K562 (cell line): ENCODE results near the gene TCIRG1. TPM values are rescaled to one million over a fixed set of nuclear protein-coding genes. Genes with fewer than 3 reads are reported as not detected.

Source experiments
- ATAC-seq: fragments of 200-7000 bp; cut with Tn5 transposase; 3 replicates; pipeline ENCODE4 v1.9.1; 2020; ENCODE audit warnings: moderate library complexity
- BruUV-seq: library from RNA; stranded (reverse); fragments of 400-500 nt; replicated peaks from 2 replicates; lab custom pipeline; 2021; lab: Mats Ljungman, UMichigan
- CTCF ChIA-PET: fragments of 300-600 bp; formaldehyde crosslinking; extraction: SDS; loops from one replicate; lab custom pipeline; 2021; ENCODE audit warnings: low intra/inter-chr PET ratio; lab: Yijun Ruan, JAX
- POLR2A ChIA-PET: fragments of 300-600, 350-650 bp; sonication (Branson Sonifier 250); formaldehyde crosslinking; extraction: SDS; loops from one replicate; lab custom pipeline; 2021; ENCODE audit warnings: antibody characterized with exemption, inconsistent platforms; lab: Yijun Ruan, JAX
- DNase-seq, 4 experiments: peaks; one replicate each; pipeline versions ENCODE4 v3.0.0 to v3.0.0-alpha.2; 2011 to 2018; ENCODE audit warnings: low spot score in 3 of 4, mixed read lengths in 3 of 4; ENCODE audit errors: extremely low read depth in 1 of 4
- FAIRE-seq: peaks from 2 replicates; lab custom pipeline; 2011; peaks lifted over from hg19 to GRCh38; lab: Jason Lieb, UNC
- H2AFZ ChIP-seq: 2 replicates; pipeline ENCODE4 v1.6.0; 2011; ENCODE audit warnings: low read depth, low read length, control low read depth, inconsistent platforms
- H3K27ac ChIP-seq: fragments of 200-600 bp; 3 replicates; pipeline ENCODE4 v1.8.0; 2011; ENCODE audit warnings: low read depth, mild to moderate bottlenecking, control low read depth, inconsistent platforms, low read length, moderate library complexity, mixed read lengths; ENCODE audit errors: extremely low read depth
- H3K27me3 ChIP-seq, 2 experiments: fragments of 300-600 bp in 1 of 2; 2 replicates in 1 of 2; 3 replicates in 1 of 2; pipeline versions ENCODE4 v1.6.0 to v1.8.0; 2011; ENCODE audit warnings: inconsistent platforms in 2 of 2, low read length in 2 of 2, mild to moderate bottlenecking in 1 of 2, mixed read lengths in 1 of 2, moderate library complexity in 1 of 2; ENCODE audit not compliant: control insufficient read depth in 2 of 2, insufficient read depth in 2 of 2
- H3K36me3 ChIP-seq: fragments of 300-600 bp; 3 replicates; pipeline ENCODE4 v1.8.0; 2011; ENCODE audit warnings: mild to moderate bottlenecking, low read length, inconsistent platforms; ENCODE audit not compliant: control insufficient read depth, insufficient read depth
- H3K4me1 ChIP-seq, 2 experiments: fragments of 200-600 bp in 1 of 2; replicated peaks in 1 of 2; 2 replicates in 1 of 2; 3 replicates in 1 of 2; pipeline versions ENCODE4 v1.5.1 to v1.8.0; 2011; ENCODE audit warnings: inconsistent platforms in 2 of 2, low read length in 2 of 2, mild to moderate bottlenecking in 1 of 2, mixed read lengths in 1 of 2, moderate library complexity in 1 of 2; ENCODE audit not compliant: control insufficient read depth in 2 of 2, insufficient read depth in 2 of 2
- H3K4me2 ChIP-seq: 2 replicates; pipeline ENCODE4 v1.6.1; 2011; ENCODE audit warnings: low read length, control low read depth, inconsistent platforms, mixed read lengths; ENCODE audit not compliant: insufficient read depth
- H3K4me3 ChIP-seq: fragments of 200-600 bp; sonication (generic), shearing (Covaris generic); 2 replicates; pipeline ENCODE4 v1.5.1; 2016; ENCODE audit warnings: control low read depth, inconsistent platforms
- H3K79me2 ChIP-seq: fragments of 200-600 bp; 3 replicates; pipeline ENCODE4 v1.8.0; 2011; ENCODE audit warnings: low read length, inconsistent platforms; ENCODE audit not compliant: control insufficient read depth, insufficient read depth
- H3K9ac ChIP-seq, 2 experiments: 2 replicates each; pipeline versions ENCODE4 v1.6.0 to v1.6.1; 2011; ENCODE audit warnings: low read depth in 2 of 2, low read length in 2 of 2, control low read depth in 1 of 2, inconsistent platforms in 1 of 2, mild to moderate bottlenecking in 1 of 2, mixed read lengths in 1 of 2; ENCODE audit not compliant: insufficient read depth in 1 of 2
- H3K9me1 ChIP-seq: one replicate; pipeline ENCODE4 v1.6.0; 2011; ENCODE audit warnings: inconsistent platforms, mild to moderate bottlenecking, low read length, moderate library complexity; ENCODE audit not compliant: control insufficient read depth, insufficient read depth
- H3K9me3 ChIP-seq: replicated peaks from 2 replicates; pipeline ENCODE4 v1.5.1; 2011; ENCODE audit warnings: low read depth, low read length, inconsistent platforms; ENCODE audit not compliant: control insufficient read depth, insufficient read depth
- H4K20me1 ChIP-seq: replicated peaks from 2 replicates; pipeline ENCODE4 v1.6.1; 2011; ENCODE audit warnings: low read length, inconsistent platforms, mixed read lengths; ENCODE audit not compliant: control insufficient read depth, insufficient read depth
- CBFA2T3 ChIP-seq: fragments of 450-650 bp; IDR thresholded peaks from 2 replicates; pipeline ENCODE4 v1.6.1; 2017
- FOSL1 ChIP-seq: fragments of 200-800 bp; sonication (Bioruptor generic); conservative IDR thresholded peaks from 2 replicates; pipeline ENCODE4 v1.6.1; 2016; ENCODE audit warnings: missing genetic modification characterization, missing compliant biosample characterization
- FOXP1 ChIP-seq: sonication (generic); formaldehyde crosslinking; IDR thresholded peaks from 2 replicates; pipeline ENCODE4 v1.8.0; 2022; ENCODE audit warnings: mild to moderate bottlenecking, missing genetic modification reagents
- HDAC8 ChIP-seq: fragments of 450-650 bp; IDR thresholded peaks from 2 replicates; pipeline ENCODE4 v1.6.1; 2016; ENCODE audit warnings: mild to moderate bottlenecking, missing genetic modification characterization, moderate library complexity, missing compliant biosample characterization
- HNRNPK ChIP-seq: fragments of 200-400 bp; formaldehyde crosslinking; IDR thresholded peaks from one replicate; pipeline ENCODE4 v1.6.1; 2018; ENCODE audit warnings: mild to moderate bottlenecking, low read depth, low read length; ENCODE audit not compliant: poor library complexity, severe bottlenecking
- KDM1A ChIP-seq, 2 experiments: fragments of 450-650 bp; IDR thresholded peaks; 2 replicates each; pipeline ENCODE4 v1.6.1; 2016; ENCODE audit warnings: mild to moderate bottlenecking in 2 of 2
- NR1H2 ChIP-seq: sonication (generic); formaldehyde crosslinking; IDR thresholded peaks from 2 replicates; pipeline ENCODE4 v1.4.0; 2020; ENCODE audit warnings: mild to moderate bottlenecking, missing genetic modification reagents
- ZNF224 ChIP-seq: sonication (generic); formaldehyde crosslinking; IDR thresholded peaks from 2 replicates; pipeline ENCODE4 v1.8.0; 2022; ENCODE audit warnings: mild to moderate bottlenecking, missing genetic modification reagents
- ZNF324 ChIP-seq: fragments of 250-450 bp; sonication (Bioruptor Pico); IDR thresholded peaks from 2 replicates; pipeline ENCODE4 v1.4.0; 2020; ENCODE audit warnings: mild to moderate bottlenecking
- ZNF778 ChIP-seq: fragments of 450-650 bp; formaldehyde crosslinking; IDR thresholded peaks from 2 replicates; pipeline ENCODE4 v1.4.0; 2020; ENCODE audit warnings: mild to moderate bottlenecking, moderate library complexity
- WGBS: fragments of 100-300 bp; shearing (Covaris generic); methylation state at CpG from one replicate; pipeline ENCODE4 v1.1.6; 2016; ENCODE audit warnings: low coverage, mixed read lengths; ENCODE audit not compliant: insufficient coverage; ENCODE audit errors: missing lambda C conversion rate; 5-methylcytosine and 5-hydroxymethylcytosine counted together
- in situ Hi-C: fragments of 300-500 bp; cut with MboI; formaldehyde crosslinking; loops from 4 replicates; pipeline ENCODE4 v1.15.0; 2018; ENCODE audit warnings: inconsistent platforms, mixed read lengths
- intact Hi-C: fragments of 100-400 bp; cut with micrococcal nuclease; formaldehyde crosslinking; loops from 2 replicates; pipeline ENCODE4 v1.14.2; 2022
- polyA plus RNA-seq, 8 experiments: library from polyadenylated mRNA; depleted of rRNA in 4 of 8; stranded (reverse) in 5 of 8; unstranded in 3 of 8; fragments of >200 nt; fragmentation: Nextera tagmentation in 2 of 8; fragmentation: Illumina TruSeq in 1 of 8; extraction: Ambion mirVana in 2 of 8; extraction: Trizol in 1 of 8; gene quantifications; 2 replicates each; pipeline versions ENCODE4 v1.2.1 to v1.2.3, GENCODE V29; 2011 to 2014; ENCODE audit warnings: inconsistent platforms in 1 of 8, missing spikeins in 1 of 8
- total RNA-seq, 7 experiments: library from RNA; depleted of rRNA in 6 of 7; stranded (reverse); fragments of >200 nt in 6 of 7; fragmentation: Illumina TruSeq in 2 of 7; extraction: Trizol in 2 of 7; gene quantifications; 2 replicates each; pipeline versions ENCODE4 v1.2.1 to v1.2.3, GENCODE V29; 2011 to 2021; ENCODE audit warnings: low replicate concordance in 1 of 7

TCIRG1 gene
- total and polyA plus RNA-seq, 9 of the 15 experiments (the other 6 are each of a cell fraction or from before 2014, with no cell fraction given): 0.49 to 143 (median 24.4) TPM

GRCh38 chr11:68061508-68061907 is 22.7 kb downstream of the TCIRG1 start:
- Histone ChIP-seq H3K4me3 (no peak overlapping the region), H3K9me1 (no peaks in the 10 kb centered on the region), H3K79me2 (no peaks in the 10 kb centered on the region), H3K9ac (no peak overlapping the region), H3K4me1 (no peaks in the 10 kb centered on the region), H4K20me1 (no peaks in the 10 kb centered on the region), H3K27ac (no peak overlapping the region), H3K36me3 (peaks cover 69% of the 10 kb centered on the region), H3K27me3 (no peaks in the 10 kb centered on the region), H2AFZ (no peak overlapping the region), H3K9me3 (no peaks in the 10 kb centered on the region), H3K4me2 (no peak overlapping the region)
- BruUV-seq: no TSS peak
- intact Hi-C loops (no loop called here), in situ Hi-C loops (no loop called here)
- no peak for FAIRE-seq
- ChIA-PET CTCF (no interaction called here), POLR2A (no interaction called here)
- DNase-seq: no peak
- 97% methylated on average over 7 of the region's 7 CpGs for WGBS
- no peak for ATAC-seq
- no peak for TF ChIP-seq NR1H2 (CRISPR knock-in tag)
- no peak for TF ChIP-seq ZNF224 (CRISPR knock-in tag)
- no peak for TF ChIP-seq CBFA2T3
- no peak for TF ChIP-seq HNRNPK
- no peak for TF ChIP-seq HDAC8 (tag)
- no peak for TF ChIP-seq FOSL1 (tag)
- TF ChIP-seq FOXP1 (CRISPR knock-in tag): no peak
- TF ChIP-seq KDM1A (IDR thresholded peaks at IDR 0.05): no peak
- TF ChIP-seq ZNF324 (CRISPR knock-in tag): no peak
- TF ChIP-seq ZNF778: no peak
